Measurements from ENCODE around the gene ZNF362.

Gene ZNF362

DNA sequence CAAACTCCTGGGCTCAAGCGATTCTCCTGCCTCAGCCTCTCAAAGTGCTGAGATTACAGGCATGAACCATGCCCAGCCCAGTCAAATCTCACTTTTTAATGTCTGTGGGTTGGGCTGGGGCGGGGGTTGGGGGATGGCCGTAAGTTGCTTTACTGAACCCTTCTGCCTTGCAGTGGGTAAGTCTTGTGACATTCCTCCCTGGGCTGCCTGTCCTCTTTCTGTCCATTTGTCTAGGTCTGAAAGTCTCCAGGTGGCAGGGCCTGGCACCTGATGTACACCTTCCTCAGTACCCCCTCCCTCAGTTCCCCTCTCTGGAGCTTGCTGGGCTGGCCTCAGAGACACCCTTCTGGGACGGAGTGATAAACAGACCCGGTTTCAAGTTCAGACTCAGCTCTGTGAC lies 13.3 kb downstream of the ZNF362 start:
- no peak for DNase-seq

DNA sequence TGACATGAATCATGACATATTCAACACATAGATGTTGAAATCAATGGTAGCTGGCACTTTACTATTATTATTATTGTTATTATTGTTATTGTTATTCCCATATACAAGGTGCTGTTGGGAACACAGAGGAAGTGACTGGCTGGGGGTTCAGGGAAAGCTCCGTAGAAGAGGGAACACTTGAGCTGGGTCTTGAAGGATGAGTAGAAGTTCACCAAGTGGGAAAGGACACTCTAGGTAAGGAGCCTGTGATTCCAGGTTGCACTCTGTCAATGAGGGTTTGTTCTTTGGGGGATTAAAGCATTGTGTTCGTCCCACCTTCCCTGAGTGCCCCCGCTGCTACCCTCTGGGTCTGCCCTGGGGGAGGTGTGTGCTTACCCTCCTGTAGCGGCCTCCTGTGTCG lies 14.1 kb downstream of the ZNF362 start:
- DNase-seq, result no peak

DNA sequence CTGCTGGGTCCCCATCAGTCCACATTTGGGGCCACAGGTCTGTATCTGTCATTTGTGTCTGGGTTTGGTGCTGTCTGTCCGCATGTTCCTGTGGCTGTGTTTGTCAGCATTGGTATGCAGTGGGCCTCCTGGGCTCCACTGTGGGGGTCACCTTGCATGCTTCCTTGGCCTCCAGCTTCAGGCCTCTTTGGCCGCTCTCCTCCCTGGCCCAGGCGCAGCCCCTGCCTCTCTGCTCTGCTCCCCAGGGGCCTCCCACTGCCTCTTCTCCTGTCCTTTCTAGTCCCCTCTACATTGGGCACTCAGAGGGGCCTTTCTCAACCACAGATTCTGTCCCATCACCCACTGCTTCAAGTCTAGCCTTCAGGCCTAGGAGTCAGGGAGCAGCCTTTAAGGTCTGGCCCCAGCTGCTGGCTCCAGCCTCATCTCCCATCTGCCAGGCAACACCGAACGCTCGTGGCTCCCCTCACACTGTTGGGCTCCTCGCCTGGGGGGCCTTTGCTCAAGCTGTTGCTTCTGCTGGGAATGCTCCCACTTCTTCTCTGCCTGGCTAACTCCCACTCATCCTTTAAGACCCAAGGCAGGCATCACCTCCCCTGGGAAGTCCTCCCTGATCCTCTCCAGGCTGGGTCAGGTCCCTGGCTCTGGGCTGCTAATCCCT lies 14.6 kb downstream of the ZNF362 start:
- no peak for DNase-seq

DNA sequence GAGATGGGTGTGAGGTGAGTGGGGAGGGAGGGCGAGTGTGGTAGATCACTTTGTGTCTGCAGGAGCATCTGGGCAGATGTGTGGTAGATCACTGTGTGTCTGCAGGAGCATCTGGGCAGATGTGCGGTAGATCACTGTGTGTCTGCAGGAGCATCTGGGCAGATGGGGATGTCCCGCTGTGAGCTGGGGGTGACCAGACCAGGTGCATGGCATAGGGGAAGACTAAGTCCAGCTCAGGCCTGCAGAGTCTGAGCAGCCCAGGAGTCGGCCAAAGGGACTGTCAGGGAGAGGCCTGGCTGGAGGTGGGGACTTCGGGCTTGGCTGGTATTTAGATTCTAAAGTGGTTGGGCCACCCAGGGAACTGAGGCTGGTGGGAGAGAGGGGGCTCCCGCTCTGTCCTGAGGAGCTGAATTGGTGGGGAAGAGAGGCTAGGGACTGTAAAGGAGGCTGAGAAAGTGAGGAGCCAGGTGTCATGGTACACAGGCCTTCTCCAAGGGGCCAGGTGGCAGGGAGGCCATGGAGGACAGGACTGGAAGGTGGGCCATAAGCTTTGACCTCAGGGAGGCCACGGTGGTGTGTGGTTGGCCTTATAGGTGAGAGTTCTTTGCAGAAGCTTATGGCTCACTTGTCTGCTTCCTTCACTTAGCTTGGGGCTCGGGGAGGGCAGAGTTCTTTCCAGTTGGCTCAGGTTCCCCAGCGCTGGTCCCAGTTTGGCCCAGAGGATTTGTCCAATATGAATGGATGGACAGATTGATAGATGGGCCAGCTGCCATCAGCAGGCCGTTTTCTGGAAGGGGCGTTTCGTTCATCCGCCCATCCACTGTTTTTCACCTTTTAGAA lies 15.6 kb downstream of the ZNF362 start:
- DNase-seq, result no peak

DNA sequence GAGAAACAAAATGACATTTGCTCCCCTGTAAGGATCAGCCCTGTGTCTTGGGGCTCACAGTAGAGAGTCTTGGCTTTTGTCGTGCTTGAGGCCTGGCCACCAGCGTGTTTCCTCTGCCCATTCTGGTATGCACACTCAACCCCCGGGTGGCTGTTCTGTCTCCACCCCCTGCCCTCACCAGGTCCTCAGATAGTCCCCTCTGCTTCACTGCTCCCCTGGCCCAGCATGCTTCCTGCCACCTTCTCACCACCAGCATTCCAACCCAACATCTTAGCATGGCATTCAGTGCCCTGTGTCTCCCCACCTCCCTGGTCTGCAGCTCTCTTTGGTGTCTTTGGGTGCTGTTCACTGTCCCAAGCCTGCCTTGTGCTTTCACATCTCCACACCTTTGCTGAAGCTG lies 16.2 kb downstream of the ZNF362 start:
- DNase-seq, result no peak

DNA sequence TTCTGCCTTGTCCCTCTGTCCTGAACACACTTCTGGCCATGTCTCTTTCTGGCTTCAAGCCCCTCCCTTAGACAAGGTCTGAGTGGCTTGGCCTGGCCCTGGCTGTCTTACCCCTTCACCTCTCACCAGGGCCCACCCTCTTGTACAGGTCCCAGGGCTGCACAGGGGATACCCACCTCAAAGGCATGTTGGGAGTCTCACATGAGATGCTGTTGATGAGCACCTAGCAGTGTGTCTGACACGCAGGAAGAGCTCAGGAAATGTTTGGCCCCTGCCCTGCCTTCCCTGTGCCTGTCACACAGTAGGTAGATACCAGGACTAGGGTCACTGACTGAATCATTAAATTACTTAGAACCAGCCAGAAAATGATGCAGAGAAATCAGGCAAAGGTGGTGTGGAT lies 16.6 kb downstream of the ZNF362 start:
- no peak for DNase-seq

DNA sequence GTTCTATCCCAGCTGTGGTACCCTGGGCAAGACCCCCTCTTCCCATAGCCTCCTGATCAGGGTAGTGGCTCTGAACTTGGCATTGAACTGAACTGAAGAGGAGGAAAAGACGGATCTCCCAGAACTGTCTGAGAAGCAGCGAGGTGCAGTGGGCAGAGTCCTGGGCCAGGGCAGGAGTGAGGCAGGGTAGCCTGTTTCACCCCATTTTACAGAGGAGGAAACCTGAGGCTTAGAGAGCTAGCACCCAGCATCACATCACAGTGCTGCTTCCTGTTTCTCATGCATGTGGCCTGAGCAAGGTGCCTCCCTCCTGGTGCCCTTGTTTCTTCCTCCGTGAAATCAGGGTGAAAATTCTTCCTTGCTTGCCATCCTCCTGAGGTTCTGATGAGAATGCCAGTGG lies 17.1 kb downstream of the ZNF362 start:
- no peak for DNase-seq

DNA sequence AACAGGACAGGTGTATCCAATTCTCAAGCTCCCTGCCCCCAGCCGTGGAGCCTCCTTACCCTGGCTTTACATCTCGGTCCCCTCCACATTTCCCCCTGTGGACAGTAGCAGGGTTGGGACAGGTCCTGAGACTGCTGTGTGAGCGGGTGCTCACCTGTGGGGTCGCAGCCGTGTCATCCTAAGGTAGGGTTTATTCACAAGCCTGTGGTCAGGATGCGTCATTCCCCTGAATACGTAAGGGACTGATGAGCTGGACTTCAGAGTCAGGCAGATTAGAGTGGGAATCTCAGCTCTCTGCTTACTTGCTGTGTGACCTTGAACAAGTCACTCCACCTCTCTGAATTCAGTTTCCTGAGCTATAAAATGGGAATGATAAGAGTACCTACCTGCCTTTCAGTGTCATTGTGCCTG lies 17.7 kb downstream of the ZNF362 start:
- no peak for DNase-seq

DNA sequence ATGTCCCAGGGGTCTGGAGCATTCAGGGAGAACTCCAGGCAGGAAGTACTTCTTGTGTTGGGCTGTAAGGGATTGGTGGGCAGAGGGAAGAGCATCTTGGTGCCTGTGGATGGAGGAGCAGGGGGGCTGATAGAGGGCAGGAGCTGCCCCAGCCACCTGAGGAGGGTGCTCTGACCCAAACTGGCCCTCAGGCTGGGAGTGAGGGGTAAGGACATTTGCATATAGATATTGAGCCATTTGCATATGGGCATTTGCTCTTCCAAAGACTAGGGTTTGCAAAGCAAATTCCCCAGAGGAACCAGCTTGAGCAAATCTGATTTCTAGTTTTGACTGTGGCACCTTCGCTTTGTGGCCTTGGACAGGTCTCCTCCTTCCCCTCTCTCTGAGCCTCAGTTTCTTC lies 18.2 kb downstream of the ZNF362 start:
- no peak for DNase-seq

DNA sequence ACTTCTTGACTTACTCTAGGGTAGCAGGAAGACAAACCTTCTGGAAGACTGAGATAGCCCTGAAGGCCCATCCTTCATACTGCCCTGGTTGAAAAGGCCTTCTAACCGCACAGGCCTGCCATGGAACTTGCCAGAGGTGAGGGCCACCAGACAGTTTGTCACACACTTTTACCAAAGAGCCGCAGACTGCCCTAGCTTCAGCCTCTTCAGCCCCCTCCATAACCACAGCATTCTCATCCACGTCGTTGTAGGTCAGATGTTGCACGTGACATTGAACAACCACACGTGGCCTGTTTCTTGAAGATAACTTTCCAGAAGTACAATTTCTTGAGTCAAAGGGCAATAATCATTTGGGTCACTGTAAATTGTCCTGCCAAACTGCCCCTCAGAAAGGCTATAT lies 18.9 kb downstream of the ZNF362 start:
- no peak for DNase-seq

DNA sequence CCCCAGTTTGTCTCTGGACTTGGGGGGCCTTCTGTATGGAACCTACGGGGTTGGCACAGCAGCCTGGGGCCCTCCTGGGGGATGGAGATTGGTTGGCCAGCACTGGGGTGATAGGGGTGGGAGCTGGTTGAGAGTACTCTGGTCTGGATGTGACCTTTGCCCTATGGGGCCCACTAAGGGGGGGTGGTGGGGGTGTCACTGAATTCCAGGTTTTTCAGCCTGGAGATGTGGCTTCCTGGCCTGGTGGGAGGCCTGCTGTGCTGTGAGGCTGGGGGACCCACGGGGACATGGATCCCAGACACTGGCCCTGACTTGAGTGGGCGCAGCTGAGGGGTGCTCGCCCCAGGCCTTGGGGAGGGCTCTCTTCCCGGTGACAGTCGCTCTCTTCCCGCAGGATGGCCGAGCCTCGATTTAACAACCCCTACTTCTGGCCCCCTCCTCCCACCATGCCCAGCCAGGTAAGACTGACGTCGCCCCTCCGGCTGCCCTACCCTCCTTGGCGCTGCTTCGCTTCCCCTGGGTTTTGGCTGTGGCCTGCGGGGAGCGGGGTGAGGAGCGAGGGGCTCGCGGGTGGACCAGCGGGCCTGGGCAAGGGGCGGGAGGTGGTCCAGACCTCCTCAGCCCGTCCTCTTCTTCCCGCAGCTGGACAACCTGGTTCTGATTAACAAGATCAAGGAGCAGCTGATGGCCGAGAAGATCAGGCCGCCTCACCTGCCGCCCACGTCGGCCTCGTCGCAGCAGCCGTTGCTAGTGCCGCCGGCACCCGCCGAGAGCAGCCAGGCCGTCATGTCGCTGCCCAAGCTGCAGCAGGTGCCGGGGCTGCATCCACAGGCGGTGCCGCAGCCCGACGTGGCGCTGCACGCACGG lies 19.6 kb downstream of the ZNF362 start:
- DNase-seq, result no peak

DNA sequence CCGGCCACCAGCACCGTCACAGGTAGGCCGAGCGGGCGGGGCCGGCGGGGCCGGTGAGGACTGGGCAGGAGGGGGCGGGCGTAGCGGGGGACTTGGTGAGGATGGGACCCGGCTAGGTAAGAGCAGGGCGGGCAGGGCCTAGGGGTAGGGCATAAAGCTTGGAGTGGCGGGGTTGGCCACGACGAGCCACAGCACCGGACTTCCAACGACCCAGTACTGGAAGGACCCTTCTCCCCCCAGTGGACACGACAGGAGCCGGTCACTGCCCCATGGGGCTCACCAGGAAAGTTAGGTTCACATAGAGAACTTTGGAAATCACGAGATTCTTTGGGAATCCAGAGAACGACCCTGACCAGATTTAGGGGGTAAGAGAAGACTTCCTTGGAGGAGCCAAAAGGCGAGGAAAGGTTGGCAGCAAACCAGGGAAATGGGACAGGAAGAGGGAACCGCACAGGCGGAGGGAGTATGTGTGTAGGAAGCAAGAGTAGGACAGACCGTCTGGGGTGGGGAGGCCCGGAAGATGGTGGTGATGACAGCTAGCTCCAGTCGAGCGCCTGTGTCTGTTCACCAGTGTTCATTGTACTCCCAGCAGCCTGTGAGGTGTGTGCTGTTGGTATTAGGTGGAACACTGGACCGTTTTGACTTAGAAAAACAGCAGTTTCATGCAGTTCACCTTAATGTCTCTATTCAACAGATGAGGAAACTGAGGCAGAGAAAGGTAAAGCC lies 20.4 kb downstream of the ZNF362 start:
- DNase-seq, result no peak

DNA sequence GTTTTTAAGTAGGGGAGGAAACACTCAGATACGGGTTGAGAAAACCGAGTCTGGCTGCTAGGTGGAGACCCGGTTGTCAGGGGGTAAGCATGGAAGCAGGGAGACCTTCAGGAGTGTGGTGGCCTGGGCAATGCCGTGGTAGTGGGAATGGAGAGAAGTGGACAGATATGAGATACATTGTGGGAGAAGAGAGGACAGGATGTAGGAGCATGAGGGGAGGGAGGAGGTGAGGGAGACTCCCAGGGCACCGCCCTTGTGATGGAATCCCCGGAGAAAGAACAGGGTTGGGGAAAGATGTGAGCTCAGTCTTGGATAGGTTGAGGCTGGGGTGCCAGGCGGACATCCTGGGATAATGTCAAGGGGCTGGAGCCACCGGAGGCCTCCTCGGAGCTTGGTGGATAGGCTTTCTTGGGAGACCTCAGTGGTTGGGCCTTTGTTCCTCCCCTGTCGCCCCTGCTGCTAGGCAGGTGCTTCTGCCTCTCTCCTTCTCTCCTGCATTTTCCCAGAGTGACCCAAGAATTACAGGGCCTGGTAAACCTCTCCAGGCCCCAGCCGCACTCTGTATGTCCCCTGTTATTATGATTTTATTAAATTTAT lies 21.3 kb downstream of the ZNF362 start:
- no peak for DNase-seq

DNA sequence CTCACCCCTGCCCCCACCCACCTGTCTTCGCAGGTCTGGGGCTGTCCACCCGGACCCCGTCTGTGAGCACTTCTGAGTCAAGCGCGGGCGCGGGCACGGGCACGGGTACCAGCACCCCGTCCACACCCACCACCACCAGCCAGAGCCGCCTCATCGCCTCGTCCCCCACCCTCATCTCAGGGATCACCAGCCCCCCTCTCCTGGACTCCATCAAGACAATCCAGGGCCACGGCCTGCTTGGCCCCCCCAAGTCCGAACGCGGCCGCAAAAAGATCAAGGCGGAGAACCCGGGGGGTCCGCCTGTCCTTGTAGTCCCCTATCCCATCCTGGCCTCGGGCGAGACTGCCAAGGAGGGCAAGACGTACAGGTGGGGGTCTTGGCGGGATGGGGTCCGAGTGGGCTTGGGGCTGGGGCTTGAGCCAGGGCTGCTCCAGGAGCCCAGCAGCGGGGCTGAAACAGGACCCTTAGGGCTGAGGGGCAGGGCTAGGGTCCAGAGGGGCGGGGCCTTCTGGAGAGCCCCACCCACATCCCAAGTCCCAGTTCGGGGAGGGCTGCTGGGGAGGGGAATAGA lies 23.9 kb downstream of the ZNF362 start:
- DNase-seq, result no peak

DNA sequence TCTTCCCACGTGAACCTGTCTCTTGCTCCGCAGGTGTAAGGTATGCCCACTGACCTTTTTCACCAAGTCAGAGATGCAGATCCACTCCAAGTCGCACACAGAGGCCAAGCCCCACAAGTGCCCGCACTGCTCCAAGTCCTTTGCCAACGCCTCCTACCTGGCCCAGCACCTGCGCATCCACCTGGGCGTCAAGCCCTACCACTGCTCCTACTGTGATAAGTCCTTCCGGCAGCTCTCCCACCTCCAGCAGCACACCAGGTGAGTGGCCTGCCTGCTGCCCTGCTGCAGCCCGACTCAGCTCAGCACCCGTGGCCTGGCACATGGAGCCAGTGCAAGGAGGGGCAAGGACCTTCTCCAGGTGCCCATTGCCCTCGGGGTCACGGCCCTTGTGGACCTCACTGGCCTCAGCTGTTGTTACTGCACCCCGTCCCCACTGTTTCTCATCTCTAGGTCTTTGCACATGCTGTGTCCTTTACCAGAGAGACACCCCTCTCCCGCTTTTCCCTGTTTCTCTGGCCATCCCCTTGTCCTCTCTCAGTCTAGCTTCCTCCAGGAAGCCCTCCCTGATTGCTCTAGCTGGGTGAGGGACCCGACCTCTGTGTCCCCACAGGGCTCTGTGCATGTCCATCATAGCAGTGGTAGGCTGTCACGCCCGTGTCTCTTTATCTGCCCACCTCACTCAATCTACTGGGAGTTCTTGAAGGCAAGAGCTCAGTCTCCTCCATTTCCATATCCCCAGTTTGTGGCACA lies 25.4 kb downstream of the ZNF362 start:
- DNase-seq, result no peak

DNA sequence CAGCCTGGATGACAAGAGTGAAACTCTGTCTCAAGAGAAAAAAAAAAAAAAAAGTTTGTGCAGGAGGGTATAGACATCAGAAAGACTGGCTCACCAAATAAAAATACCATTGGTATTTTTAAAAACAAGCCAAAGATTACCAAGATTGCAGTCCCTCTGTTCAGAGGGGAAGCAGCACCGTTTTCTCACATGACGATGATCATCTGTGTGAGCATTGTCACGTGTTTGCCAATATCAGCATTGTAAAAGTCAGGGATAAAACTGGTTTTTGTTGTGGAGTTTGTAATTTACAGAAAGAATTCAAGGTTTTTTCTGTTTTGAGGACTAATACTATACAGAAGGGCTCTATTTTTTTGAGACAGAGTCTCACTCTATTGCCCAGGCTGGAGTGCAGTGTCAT lies 26.5 kb downstream of the ZNF362 start:
- no peak for DNase-seq

DNA sequence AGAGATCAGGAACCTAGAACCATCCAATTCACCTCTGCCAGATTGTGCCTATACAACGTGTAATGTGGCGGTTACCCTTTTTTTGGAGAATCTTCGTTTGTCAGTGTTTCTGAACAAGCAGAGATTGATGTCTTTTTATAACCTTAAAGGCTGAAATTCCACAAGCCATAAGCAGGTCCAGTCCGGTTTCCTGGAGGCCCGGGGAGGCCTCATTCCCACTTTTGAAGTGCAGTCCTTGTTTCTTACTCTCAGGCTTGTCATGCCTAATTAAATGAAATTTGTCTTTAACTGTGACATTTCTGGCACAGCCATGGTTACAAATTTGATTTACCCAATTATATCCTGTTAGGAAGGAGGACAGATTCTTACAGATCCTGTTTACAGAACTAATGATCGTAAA lies 27.8 kb downstream of the ZNF362 start:
- no peak for DNase-seq

DNA sequence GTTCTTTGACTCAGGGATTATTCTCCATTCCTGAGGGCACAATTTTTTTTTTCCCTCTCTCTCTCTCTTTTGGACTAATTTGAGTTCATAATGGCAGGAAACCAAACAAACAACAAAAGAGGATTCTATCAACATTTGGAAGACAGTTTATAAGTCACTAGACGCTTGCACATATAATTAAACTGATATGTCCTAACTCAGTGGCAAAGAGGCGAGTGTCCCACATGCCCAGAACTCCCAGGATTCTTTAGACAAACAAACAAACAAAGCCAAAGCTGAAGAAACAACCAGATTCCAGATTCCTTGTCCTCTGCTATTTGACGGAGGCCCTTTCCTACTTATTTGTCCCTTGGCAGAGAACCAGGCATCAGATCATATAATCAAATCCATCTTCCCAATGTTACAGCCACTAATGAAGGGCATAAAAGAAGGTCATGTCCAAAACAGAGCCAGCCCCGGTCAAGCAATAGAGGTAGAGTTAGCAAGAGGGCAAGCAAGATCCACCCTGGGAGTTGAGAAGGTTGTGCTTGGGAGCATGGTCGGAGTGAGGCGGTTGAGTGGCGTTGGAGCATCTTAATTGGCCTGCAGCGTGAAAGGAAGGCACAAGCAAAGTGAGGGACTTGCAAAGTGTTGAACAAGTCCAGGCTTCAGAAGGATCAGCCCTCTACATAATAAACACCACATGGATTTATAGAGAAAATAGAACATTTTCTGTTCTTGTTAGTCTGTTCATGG lies 30.3 kb downstream of the ZNF362 start:
- DNase-seq, result no peak

DNA sequence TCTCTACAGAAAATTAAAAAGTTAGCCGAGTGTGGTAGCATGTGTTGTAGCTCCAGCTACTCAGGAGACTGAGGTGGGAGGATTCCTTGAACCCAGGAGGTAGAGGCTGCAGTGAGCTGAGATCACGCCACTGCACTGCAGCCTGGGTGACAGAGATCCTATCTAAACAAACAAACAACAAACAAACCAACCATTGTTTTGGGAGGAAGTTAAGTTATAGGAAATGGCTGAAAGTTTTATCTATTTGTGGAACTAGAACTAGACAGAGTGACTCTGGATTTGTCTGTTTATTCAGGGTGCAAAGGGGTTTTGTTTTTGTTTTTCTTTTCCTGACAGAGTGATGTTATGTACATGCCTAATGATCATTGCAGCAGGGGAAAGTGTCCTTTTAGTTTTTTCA lies 31.0 kb downstream of the ZNF362 start:
- no peak for DNase-seq

DNA sequence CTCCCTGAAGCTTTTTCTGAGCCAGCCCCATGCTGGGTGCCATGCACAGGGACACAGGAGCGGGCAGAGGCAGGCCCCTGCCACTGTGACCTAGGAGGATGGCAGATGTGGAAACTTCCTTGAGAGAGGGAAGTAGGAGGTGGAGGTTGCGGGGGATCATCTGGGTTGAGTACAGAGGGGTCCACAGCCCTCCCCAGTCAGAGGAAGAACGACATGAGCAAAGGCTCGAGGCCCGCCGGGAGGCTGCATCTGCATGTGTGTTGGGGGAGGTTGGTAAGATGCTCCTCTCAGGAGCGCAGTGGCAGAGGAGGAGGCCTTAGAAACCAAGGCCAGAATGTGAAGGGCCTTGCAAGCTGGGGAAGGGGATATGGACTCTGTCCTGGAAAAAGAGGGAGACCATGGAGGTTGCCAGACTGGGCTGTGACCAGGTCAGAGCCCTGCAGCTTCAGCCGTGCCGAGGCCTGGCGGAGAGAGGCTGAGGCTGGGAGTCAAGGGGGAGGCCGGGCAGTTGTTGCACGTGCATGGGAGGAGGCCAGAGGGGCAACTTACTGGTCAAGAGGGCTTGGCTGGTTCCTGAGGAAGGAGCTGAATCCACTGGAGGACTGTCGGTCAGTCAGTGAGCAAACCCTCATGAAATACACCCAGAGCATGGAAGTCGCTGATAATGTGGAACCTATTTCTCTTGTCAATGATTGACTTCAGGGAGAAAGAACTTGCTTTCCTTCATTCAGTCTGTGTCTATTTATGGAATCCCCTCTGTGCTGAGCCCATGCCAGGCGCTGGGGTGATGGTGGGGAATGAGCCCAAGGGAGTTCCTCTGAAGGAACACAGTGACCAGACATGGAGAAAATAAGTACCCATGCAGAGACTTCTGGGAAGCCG lies 32.9 kb downstream of the ZNF362 start:
- no peak for DNase-seq

All from T1000 (cell line).